ENCODE data around the gene SDR42E2.

DNA sequence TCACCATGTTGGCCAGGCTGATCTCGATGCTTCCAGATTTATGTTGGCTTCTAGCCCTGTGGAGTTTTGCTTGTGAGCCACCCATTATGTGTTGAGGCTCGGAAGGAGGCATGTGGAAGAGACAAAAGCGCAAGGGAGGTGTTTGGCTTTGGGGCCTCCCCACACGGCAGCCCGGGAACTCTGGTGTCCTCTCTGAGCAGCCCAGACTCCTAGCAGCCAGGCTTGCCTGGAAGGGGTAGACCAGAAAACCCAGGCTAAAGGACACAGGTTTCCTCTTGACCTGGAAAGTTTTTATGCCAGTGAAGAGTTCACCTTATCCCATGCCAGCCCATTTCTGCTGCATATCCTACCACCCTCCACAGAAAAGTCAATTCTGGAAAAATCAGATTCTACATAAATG lies 21.0 kb downstream of the SDR42E2 start:
- TF ChIP-seq, protein P1, sequence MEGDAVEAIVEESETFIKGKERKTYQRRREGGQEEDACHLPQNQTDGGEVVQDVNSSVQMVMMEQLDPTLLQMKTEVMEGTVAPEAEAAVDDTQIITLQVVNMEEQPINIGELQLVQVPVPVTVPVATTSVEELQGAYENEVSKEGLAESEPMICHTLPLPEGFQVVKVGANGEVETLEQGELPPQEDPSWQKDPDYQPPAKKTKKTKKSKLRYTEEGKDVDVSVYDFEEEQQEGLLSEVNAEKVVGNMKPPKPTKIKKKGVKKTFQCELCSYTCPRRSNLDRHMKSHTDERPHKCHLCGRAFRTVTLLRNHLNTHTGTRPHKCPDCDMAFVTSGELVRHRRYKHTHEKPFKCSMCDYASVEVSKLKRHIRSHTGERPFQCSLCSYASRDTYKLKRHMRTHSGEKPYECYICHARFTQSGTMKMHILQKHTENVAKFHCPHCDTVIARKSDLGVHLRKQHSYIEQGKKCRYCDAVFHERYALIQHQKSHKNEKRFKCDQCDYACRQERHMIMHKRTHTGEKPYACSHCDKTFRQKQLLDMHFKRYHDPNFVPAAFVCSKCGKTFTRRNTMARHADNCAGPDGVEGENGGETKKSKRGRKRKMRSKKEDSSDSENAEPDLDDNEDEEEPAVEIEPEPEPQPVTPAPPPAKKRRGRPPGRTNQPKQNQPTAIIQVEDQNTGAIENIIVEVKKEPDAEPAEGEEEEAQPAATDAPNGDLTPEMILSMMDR (conservative IDR thresholded peaks at IDR 0.05) = no peak
- TF ChIP-seq ZFX (IDR thresholded peaks at IDR 0.05) = no peak

Measured in C4-2B (cell line).